Stomach (tissue), 4 donors: ENCODE results near the gene LRRC30.

Source experiments
- CTCF ChIP-seq, 7 experiments: fragments of 450-650 bp in 4 of 7; fragments of 200-600 bp in 3 of 7; sonication (generic) in 3 of 7; IDR thresholded peaks; one replicate each; pipeline ENCODE4 v1.5.1; 2016 to 2019; ENCODE audit warnings: antibody characterized with exemption in 7 of 7, control low read depth in 2 of 7, mild to moderate bottlenecking in 1 of 7
- POLR2AphosphoS5 ChIP-seq, 3 donors: sonication (generic); formaldehyde crosslinking; IDR thresholded peaks; one replicate each; pipeline ENCODE4 v1.6.1; 2016; ENCODE audit warnings: antibody characterized with exemption in 3 of 3

GRCh38 chr18:7273301-7273921, 42.5 kb downstream of the LRRC30 start:
- TF ChIP-seq POLR2AphosphoS5 (IDR thresholded peaks at IDR 0.05) (no peak), CTCF (IDR thresholded peaks at IDR 0.05) (no peak)
